ENCODE data around the gene SLC35G1.

Gene SLC35G1

DNA sequence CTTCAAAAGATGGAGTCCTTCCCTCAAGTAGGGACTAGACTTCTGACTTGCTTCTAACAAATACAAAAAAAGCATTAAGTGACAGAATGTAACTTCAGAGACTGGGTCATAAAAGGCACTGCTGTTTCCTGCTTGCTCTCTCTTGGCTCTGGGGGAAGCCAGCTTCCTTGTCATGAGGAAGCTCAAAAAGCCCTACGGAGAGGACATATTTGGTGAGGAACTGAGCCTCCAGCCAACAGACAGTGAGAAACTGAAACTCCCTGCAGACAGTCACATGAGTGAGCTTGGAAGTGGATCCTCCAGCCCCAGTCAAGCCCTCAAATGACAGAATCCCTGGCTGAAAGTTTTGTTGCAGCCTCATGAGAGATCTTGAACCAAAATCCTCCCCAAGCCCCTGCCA is 26.3 kb upstream of the SLC35G1 start:
- no peak for DNase-seq (ENCODE audit: low read depth)
- H3K4me3 ChIP-seq (ENCODE audit: low read depth, low read length), result no peak overlapping the region
- TF ChIP-seq, protein P1, sequence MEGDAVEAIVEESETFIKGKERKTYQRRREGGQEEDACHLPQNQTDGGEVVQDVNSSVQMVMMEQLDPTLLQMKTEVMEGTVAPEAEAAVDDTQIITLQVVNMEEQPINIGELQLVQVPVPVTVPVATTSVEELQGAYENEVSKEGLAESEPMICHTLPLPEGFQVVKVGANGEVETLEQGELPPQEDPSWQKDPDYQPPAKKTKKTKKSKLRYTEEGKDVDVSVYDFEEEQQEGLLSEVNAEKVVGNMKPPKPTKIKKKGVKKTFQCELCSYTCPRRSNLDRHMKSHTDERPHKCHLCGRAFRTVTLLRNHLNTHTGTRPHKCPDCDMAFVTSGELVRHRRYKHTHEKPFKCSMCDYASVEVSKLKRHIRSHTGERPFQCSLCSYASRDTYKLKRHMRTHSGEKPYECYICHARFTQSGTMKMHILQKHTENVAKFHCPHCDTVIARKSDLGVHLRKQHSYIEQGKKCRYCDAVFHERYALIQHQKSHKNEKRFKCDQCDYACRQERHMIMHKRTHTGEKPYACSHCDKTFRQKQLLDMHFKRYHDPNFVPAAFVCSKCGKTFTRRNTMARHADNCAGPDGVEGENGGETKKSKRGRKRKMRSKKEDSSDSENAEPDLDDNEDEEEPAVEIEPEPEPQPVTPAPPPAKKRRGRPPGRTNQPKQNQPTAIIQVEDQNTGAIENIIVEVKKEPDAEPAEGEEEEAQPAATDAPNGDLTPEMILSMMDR (IDR thresholded peaks at IDR 0.05; ENCODE audit: low read depth, low read length, missing control alignments), result no peak

DNA sequence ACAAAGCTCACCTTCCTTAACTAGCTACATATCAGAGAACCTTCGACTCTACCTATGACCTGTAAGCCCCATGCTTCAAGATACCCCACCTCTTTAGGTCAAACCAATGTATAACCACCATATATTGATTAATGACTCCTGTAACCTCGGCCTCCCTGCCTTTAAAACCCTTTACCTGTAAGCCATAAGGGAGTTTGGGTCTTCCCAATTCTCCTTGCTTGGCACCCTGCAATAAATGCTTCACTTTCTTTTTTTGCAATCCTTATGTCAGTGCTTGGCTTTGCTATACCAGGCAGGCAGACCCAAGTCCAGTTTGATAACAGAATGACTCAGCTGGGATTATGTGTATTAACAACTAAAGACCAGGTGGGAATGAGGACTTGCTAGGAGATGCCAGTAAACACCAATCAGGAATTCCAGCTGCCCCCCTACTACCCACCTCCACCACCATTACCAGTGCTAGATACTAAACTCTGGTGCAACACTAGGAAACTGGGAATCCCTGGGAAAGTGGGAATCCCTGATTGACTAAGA is 22.0 kb upstream of the SLC35G1 start:
- DNase-seq (ENCODE audit: low read depth), result no peak
- TF ChIP-seq, protein P1 (IDR thresholded peaks at IDR 0.05; ENCODE audit: low read depth, low read length, missing control alignments), result no peak
- H3K4me3 ChIP-seq (ENCODE audit: low read depth, low read length), result no peak overlapping the region

DNA sequence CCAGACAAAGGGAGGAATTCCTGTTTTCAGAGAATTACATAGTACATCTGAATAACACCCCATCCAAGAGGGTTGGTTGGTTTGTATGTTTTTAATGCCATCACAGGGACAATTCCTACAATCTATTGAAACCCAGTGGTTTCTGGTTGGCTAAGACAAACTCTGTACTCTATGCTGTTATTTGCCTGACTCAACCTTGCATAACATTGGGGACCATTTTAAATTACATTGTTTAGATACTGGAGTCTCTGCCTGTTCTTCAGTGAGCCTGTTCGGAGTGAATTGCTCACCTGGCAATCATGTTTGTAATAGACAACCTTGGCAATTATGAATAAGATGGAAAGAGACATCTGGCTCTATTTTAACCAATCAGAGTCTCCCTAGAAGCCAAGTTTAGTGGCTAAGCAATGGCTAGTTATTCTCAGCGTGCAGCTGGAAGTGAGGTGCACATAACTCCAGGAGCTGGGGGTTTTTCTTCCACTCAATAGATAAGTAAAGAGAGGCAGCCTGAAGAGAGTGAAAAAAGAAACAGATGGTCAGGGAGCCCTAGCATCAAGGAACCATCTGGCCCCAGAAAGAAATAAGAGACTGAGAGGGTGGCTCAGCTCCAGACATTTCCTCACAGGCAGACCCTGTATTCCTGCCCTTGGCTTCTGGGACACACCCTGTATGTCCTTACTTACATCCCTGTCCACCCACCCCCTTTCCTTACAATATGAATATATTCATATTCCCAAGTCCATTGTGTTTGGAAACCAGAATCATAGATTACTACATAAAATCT is 21.2 kb upstream of the SLC35G1 start:
- no peak overlapping the region for H3K4me3 ChIP-seq (ENCODE audit: low read depth, low read length)
- TF ChIP-seq, protein P1 (IDR thresholded peaks at IDR 0.05; ENCODE audit: low read depth, low read length, missing control alignments), result no peak
- no peak for DNase-seq (ENCODE audit: low read depth)

DNA sequence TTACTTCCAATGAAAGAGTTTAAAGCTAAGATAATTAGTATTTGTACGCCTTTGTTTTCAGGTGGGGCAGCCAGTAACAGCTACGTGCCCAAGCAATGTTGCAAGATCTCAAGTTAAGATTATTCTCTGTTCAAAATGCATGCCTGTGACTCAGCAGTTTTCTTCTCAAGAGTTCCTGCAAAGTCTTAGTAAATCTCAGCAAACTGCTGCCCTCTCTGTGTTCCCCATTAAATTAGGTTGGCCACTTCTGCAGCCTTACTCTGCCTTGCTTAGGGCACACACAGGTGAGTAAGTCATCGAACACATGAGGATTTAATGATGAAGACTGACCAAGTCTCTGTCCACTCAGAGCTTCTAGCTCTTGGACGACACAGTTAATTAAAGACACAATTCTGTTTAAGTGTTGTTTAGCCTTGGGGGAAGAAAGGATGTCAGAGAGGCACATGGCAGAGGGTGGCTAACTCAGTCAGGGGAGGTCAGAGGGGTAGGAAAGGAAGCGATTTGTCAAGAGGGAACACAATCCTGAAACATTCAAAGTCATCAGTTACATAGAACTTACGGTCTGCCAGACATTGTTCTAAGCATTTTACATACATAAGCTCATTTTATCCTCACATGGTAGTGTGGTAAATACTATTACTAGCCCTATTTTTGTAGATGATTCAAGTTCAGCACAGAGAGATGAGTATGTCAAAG is 20.2 kb upstream of the SLC35G1 start:
- no peak for DNase-seq (ENCODE audit: low read depth)
- H3K4me3 ChIP-seq (ENCODE audit: low read depth, low read length), result no peak overlapping the region
- TF ChIP-seq, protein P1 (IDR thresholded peaks at IDR 0.05; ENCODE audit: low read depth, low read length, missing control alignments), result no peak

DNA sequence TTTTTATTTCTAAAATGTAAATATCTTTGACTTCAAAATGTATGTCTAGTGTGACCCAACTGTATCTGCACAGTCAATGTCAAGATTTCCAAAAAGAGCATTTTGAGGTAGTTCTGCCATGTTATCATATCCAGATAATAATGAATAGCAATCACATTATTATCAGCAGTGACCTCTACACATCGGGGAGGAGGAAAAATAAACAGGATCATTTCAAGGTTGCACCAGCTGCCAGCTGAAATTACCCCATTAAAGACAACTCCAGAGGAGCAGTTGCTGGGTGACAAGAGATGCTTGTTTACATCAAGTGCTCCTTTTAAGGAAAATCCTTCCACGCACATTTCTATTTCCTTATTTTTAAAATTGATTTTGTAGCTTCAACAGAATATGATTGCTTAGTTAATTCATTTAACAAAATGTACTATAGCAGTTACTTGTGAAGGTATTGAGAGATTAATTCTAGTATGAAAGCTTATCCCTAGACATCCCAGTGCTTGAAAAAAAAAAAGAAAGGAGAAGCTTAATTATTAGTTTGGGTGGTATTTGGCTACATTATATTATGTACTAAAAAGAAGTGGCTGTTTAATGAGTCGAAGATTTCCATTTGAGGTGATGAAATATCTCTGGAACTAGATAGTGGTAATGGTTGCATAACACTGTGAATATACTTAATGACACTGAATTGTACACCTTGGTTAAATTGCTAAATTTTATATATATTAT is 19.3 kb upstream of the SLC35G1 start:
- TF ChIP-seq, protein P1 (IDR thresholded peaks at IDR 0.05; ENCODE audit: low read depth, low read length, missing control alignments), result no peak
- H3K4me3 ChIP-seq (ENCODE audit: low read depth, low read length), result no peak overlapping the region
- no peak for DNase-seq (ENCODE audit: low read depth)

DNA sequence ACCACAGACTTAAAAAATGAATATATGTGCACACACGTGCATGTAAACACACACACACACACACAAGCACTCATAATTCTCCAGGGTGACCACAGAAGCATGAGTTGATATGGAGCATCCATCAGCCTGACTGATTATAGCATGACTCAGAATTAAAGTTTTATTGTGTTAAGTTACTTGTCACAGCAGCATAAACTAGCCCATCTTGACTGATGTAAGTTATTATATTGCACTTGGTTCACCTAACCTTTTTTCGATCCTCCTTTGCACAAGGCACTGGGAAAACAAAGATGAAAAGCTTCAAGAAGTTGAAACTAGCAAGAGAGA is 18.8 kb upstream of the SLC35G1 start:
- H3K4me3 ChIP-seq (ENCODE audit: low read depth, low read length), result no peak overlapping the region
- TF ChIP-seq, protein P1 (IDR thresholded peaks at IDR 0.05; ENCODE audit: low read depth, low read length, missing control alignments), result no peak
- DNase-seq (ENCODE audit: low read depth), result no peak

All from GM12864 (cell line).